Adrenal gland (tissue), 5 donors: ENCODE data around the gene TEAD4.

Experiments
- CTCF ChIP-seq, 6 experiments: fragments of 450-650 bp in 4 of 6; fragments of 200-600 bp in 2 of 6; sonication (generic) in 1 of 6; IDR thresholded peaks; 1 replicate in 5 of 6; 2 replicates in 1 of 6; pipeline versions ENCODE4 v1.5.1 to v1.8.0; 2016 to 2021; ENCODE audit warnings: antibody characterized with exemption in 6 of 6, mild to moderate bottlenecking in 2 of 6, moderate library complexity in 1 of 6
- POLR2A ChIP-seq, 2 donors: fragments of 450-650 bp; IDR thresholded peaks; one replicate each; pipeline ENCODE4 v1.6.1; 2017; ENCODE audit warnings: antibody characterized with exemption in 2 of 2, mild to moderate bottlenecking in 2 of 2, moderate library complexity in 1 of 2
- donor health status: DM: no; HTN: no; CAD: no.

- TF ChIP-seq POLR2A (IDR thresholded peaks at IDR 0.05), result no peak
- TF ChIP-seq CTCF (IDR thresholded peaks at IDR 0.05), result no peak
Observed at GRCh38 chr12:3020850-3021435, 61.7 kb downstream of the TEAD4 start.
